ENCODE data around the gene TSPO. TPM values are rescaled to one million over a fixed set of nuclear protein-coding genes. Genes with fewer than 3 reads are reported as not detected.

Gene TSPO
- polyA plus RNA-seq, 1 of the 3 experiments (the other 2 are of a cell fraction): 156 TPM

- DNase-seq: no peak
- H3K9me3 ChIP-seq: no peaks in the 10 kb centered on the region
- H3K79me2 ChIP-seq (ENCODE audit: insufficient read depth): no peaks in the 10 kb centered on the region
- ChIA-PET CTCF (no interaction called here), POLR2A (no interaction called here)
- no peaks in the 10 kb centered on the region for H3K4me1 ChIP-seq (ENCODE audit: control insufficient read depth in 1 of 2, insufficient read depth in 2 of 2, low read depth in 1 of 2, low read length in 1 of 2)
- no peaks in the 10 kb centered on the region for H3F3A ChIP-seq (replicated peaks; ENCODE audit: insufficient read depth)
- H3K36me3 ChIP-seq (replicated peaks in 1 of 2; ENCODE audit: control insufficient read depth in 1 of 2, insufficient read depth in 2 of 2, low read length in 1 of 2): no peaks in the 10 kb centered on the region
- TF ChIP-seq EZH2phosphoT487 (IDR thresholded peaks at IDR 0.05; ENCODE audit: borderline replicate concordance, low read depth) (no peak), MAX (IDR thresholded peaks at IDR 0.05; ENCODE audit: low read depth) (no peak), RCOR1 (IDR thresholded peaks at IDR 0.05; ENCODE audit: low read length) (no peak), MEF2A (IDR thresholded peaks at IDR 0.05; ENCODE audit: borderline replicate concordance, low read depth) (no peak), CHD2 (IDR thresholded peaks at IDR 0.05; ENCODE audit: low read length, partially characterized antibody) (no peak), RXRA (IDR thresholded peaks at IDR 0.05; ENCODE audit: borderline replicate concordance, low read depth) (no peak), ELF1 (IDR thresholded peaks at IDR 0.05) (no peak), RAD21 (IDR thresholded peaks at IDR 0.05; ENCODE audit: low read length) (no peak), USF1 (IDR thresholded peaks at IDR 0.05; ENCODE audit: borderline replicate concordance, low read depth) (no peak), CTCF (IDR thresholded peaks at IDR 0.05) (no peak), PBX3 (IDR thresholded peaks at IDR 0.05) (no peak), GATA2 (CRISPR knock-in tag; IDR thresholded peaks at IDR 0.05) (no peak), FOXJ3 (CRISPR knock-in tag; IDR thresholded peaks at IDR 0.05) (no peak), NFIC (IDR thresholded peaks at IDR 0.05; ENCODE audit: borderline replicate concordance) (no peak)
- no peak overlapping the region for H3K9ac ChIP-seq
- no peaks in the 10 kb centered on the region for H4K20me1 ChIP-seq (ENCODE audit: insufficient read depth)
- 65% methylated on average over 5 of the region's 26 CpGs for WGBS (ENCODE audit: low lambda C conversion rate)
- H3K4me3 ChIP-seq (ENCODE audit: low read depth in 2 of 2, low read length in 1 of 2): no peak overlapping the region
- H3K27me3 ChIP-seq (ENCODE audit: insufficient read depth): no peaks in the 10 kb centered on the region
- no peak overlapping the region for H2AFZ ChIP-seq (ENCODE audit: low read depth)
- no peak overlapping the region for H3K4me2 ChIP-seq
- no peaks in the 10 kb centered on the region for H3K9me2 ChIP-seq
- no peak overlapping the region for H3K27ac ChIP-seq (ENCODE audit: low read depth in 2 of 2, low read length in 1 of 2)
Observed at GRCh38 chr22:43208703-43209522, 57.6 kb downstream of the TSPO start.

- H3K27me3 ChIP-seq (ENCODE audit: insufficient read depth): no peaks in the 10 kb centered on the region
- ChIA-PET CTCF (no interaction called here), POLR2A (no interaction called here)
- TF ChIP-seq EP300 (IDR thresholded peaks at IDR 0.05; ENCODE audit: borderline replicate concordance in 1 of 2, low read depth in 1 of 2, low read length in 1 of 2): no peak
- H4K20me1 ChIP-seq (ENCODE audit: insufficient read depth): no peaks in the 10 kb centered on the region
- no peaks in the 10 kb centered on the region for H3K36me3 ChIP-seq (replicated peaks in 1 of 2; ENCODE audit: control insufficient read depth in 1 of 2, insufficient read depth in 2 of 2, low read length in 1 of 2)
- H3K4me2 ChIP-seq: no peak overlapping the region
- no peak overlapping the region for H3K4me3 ChIP-seq (ENCODE audit: low read depth in 2 of 2, low read length in 1 of 2)
- no peaks in the 10 kb centered on the region for H3K4me1 ChIP-seq (ENCODE audit: control insufficient read depth in 1 of 2, insufficient read depth in 2 of 2, low read depth in 1 of 2, low read length in 1 of 2)
- H3F3A ChIP-seq (replicated peaks; ENCODE audit: insufficient read depth): no peaks in the 10 kb centered on the region
- H3K27ac ChIP-seq (ENCODE audit: low read depth in 2 of 2, low read length in 1 of 2): no peak overlapping the region
- H3K9me3 ChIP-seq: no peaks in the 10 kb centered on the region
- H2AFZ ChIP-seq (ENCODE audit: low read depth): no peak overlapping the region
- DNase-seq: no peak
- no peaks in the 10 kb centered on the region for H3K79me2 ChIP-seq (ENCODE audit: insufficient read depth)
- 49% methylated on average over 6 of the region's 15 CpGs for WGBS (ENCODE audit: low lambda C conversion rate)
- no peaks in the 10 kb centered on the region for H3K9me2 ChIP-seq
- no peak overlapping the region for H3K9ac ChIP-seq
Observed at GRCh38 chr22:43209523-43209890, 58.1 kb downstream of the TSPO start.

All from SK-N-SH (cell line).